Gastroesophageal sphincter (tissue), 3 donors: Measurements from ENCODE around the gene NRXN3.

Source experiments
- POLR2A ChIP-seq, 2 donors: fragments of 450-650 bp; IDR thresholded peaks; one replicate each; pipeline ENCODE4 v1.6.1; 2017; ENCODE audit warnings: antibody characterized with exemption in 2 of 2, mild to moderate bottlenecking in 2 of 2, moderate library complexity in 1 of 2
- TF ChIP-seq, protein P1 (sequence below), 4 experiments: fragments of 200-600 bp in 2 of 4; fragments of 450-650 bp in 2 of 4; sonication (generic) in 1 of 4; IDR thresholded peaks; one replicate each; pipeline ENCODE4 v1.5.1; 2017 to 2019; ENCODE audit warnings: antibody characterized with exemption in 4 of 4, mild to moderate bottlenecking in 2 of 4, moderate library complexity in 2 of 4

DNA sequence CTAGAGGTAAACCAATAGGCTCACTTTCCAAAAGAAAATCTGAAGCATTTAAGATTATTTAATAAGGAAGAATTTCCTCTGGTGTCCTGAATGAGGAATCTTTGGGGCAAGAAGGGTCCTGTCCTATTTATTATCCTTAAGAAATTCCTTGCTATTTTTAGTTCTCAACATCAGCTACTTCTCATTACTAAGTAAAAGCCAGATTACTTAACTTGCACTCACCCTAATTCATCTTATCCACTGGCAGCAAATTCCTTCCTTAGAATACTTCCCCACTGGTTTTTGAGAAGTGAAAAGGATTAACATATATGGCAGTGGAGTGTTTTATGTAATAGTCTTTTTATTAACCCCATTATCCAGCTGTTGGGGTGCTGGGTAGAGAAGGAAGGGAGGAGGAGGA, 1273.4 kb downstream of the NRXN3 start:
- TF ChIP-seq, protein P1, sequence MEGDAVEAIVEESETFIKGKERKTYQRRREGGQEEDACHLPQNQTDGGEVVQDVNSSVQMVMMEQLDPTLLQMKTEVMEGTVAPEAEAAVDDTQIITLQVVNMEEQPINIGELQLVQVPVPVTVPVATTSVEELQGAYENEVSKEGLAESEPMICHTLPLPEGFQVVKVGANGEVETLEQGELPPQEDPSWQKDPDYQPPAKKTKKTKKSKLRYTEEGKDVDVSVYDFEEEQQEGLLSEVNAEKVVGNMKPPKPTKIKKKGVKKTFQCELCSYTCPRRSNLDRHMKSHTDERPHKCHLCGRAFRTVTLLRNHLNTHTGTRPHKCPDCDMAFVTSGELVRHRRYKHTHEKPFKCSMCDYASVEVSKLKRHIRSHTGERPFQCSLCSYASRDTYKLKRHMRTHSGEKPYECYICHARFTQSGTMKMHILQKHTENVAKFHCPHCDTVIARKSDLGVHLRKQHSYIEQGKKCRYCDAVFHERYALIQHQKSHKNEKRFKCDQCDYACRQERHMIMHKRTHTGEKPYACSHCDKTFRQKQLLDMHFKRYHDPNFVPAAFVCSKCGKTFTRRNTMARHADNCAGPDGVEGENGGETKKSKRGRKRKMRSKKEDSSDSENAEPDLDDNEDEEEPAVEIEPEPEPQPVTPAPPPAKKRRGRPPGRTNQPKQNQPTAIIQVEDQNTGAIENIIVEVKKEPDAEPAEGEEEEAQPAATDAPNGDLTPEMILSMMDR (IDR thresholded peaks at IDR 0.05), result no peak
- no peak for TF ChIP-seq POLR2A (IDR thresholded peaks at IDR 0.05)
